CD4-positive, alpha-beta T cell treated with Interleukin-15 for 4 hours (primary cell): ENCODE data around the gene IL22RA1.

ENCODE experiments used
- DNase-seq: peaks from one replicate; pipeline ENCODE4 v3.0.0-alpha.2; 2020; ENCODE audit warnings: low spot score

Gene IL22RA1

GRCh38 chr1:24165500-24165899 is 22.6 kb upstream of the IL22RA1 start:
- DNase-seq, result no peak

- DNase-seq, result no peak
These were observed 21.1 kb upstream of the IL22RA1 start for GRCh38 chr1:24164004-24164403.

- no peak for DNase-seq
These were observed 19.3 kb upstream of the IL22RA1 start for GRCh38 chr1:24162201-24162600.

- no peak for DNase-seq
These were observed 18.3 kb upstream of the IL22RA1 start for GRCh38 chr1:24161270-24161669.

- no peak for DNase-seq
These were observed 16.4 kb upstream of the IL22RA1 start for GRCh38 chr1:24159366-24159765.

GRCh38 chr1:24157918-24158481 is 15.1 kb upstream of the IL22RA1 start:
- DNase-seq, result no peak

- no peak for DNase-seq
These were observed 13.8 kb upstream of the IL22RA1 start for GRCh38 chr1:24156542-24157260.

GRCh38 chr1:24155011-24155782 is 12.3 kb upstream of the IL22RA1 start:
- DNase-seq, result no peak

GRCh38 chr1:24154215-24154614 is 11.3 kb upstream of the IL22RA1 start:
- no peak for DNase-seq

- DNase-seq, result no peak
These were observed 9.9 kb upstream of the IL22RA1 start for GRCh38 chr1:24152631-24153494.

GRCh38 chr1:24151175-24151533 is 8.2 kb upstream of the IL22RA1 start:
- no peak for DNase-seq

- DNase-seq, result peak; percentile 83
These were observed 7.6 kb upstream of the IL22RA1 start for GRCh38 chr1:24150234-24151174.

GRCh38 chr1:24149866-24150233 is 6.9 kb upstream of the IL22RA1 start:
- peak; percentile 51 for DNase-seq

GRCh38 chr1:24147816-24148215 is 4.9 kb upstream of the IL22RA1 start:
- DNase-seq, result no peak

- no peak for DNase-seq
These were observed 4.3 kb upstream of the IL22RA1 start for GRCh38 chr1:24147194-24147593.

GRCh38 chr1:24141311-24141997 is 1.5 kb downstream of the IL22RA1 start:
- DNase-seq, result no peak

GRCh38 chr1:24140741-24141181 is 2.2 kb downstream of the IL22RA1 start:
- no peak for DNase-seq

- DNase-seq, result no peak
These were observed 3.0 kb downstream of the IL22RA1 start for GRCh38 chr1:24139841-24140425.

GRCh38 chr1:24139222-24139489 is 3.8 kb downstream of the IL22RA1 start:
- no peak for DNase-seq

- no peak for DNase-seq
These were observed 4.3 kb downstream of the IL22RA1 start for GRCh38 chr1:24138476-24139221.
